ENCODE results near the gene KLHDC2. TPM values are rescaled to one million over a fixed set of nuclear protein-coding genes. Genes with fewer than 3 reads are reported as not detected.
A peak's percentile ranks its signal among the peaks of the same experiment; 100 is the strongest.
"Not testable (repeated sequence)": the region's sequence is repeated elsewhere in the genome, so short reads cannot be mapped to it uniquely, and the experiment has no call there.

KLHDC2 gene
- total RNA-seq, 2 experiments from 2014 or later, result 28.7 to 31.5 TPM

DNA sequence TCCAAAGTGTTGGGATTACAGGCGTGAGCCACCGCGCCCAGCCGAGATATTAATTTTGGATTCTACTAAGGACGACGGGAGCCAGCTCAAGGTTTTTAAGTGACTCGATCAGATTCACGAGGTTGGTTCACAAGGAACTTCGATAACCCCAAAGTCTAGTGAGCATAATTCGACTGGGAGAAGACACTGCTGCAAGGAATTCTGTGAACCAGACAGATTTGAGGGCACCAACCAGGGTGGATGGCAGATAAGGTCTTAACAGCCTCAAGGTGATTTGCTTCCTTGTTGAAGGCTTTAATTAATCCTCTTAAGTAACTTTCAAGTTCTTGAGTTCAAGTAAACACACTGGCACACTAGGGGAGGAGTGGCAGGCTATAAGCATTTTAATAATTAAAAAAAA is 1.1 kb upstream of the KLHDC2 start:
- ChIA-PET POLR2A (interaction anchor here (1.4 to 2.4 kb wide), 3 partner anchors 96 to 133 kb away, joined by 4 to 7 read pairs (median 5); partner anchors contain the start of gene DNAAF2), CTCF (interaction anchor here (0.6 to 4.7 kb wide), 10 partner anchors 14 to 523 kb away, joined by 3 to 24 read pairs (median 4); partner anchors contain the start of gene DNAAF2)
- peak overlapping the region; percentile 83 for H3K4me3 Mint-ChIP-seq
- H3K27ac Mint-ChIP-seq, result peak overlapping the region; percentile 99
- peaks cover 4% of the 10 kb centered on the region for H3K36me3 Mint-ChIP-seq (ENCODE audit: low read depth)
- no peaks in the 10 kb centered on the region for H3K27me3 Mint-ChIP-seq
- peaks cover 34% of the 10 kb centered on the region for H3K4me1 Mint-ChIP-seq
- H3K9me3 Mint-ChIP-seq, result no peaks in the 10 kb centered on the region
- no peak for DNase-seq

- peaks cover 34% of the 10 kb centered on the region for H3K4me1 Mint-ChIP-seq
- no peaks in the 10 kb centered on the region for H3K9me3 Mint-ChIP-seq
- DNase-seq, result no peak
- H3K4me3 Mint-ChIP-seq, result peak overlapping the region; percentile 83
- H3K27ac Mint-ChIP-seq, result peak overlapping the region; percentile 99
- CTCF ChIA-PET, result interaction anchor here (0.6 to 4.7 kb wide), 17 partner anchors 13 to 522 kb away, joined by 3 to 24 read pairs (median 4); partner anchors contain the start of genes DNAAF2 and NEMF
- POLR2A ChIA-PET, result interaction anchor here (1.3 to 2.4 kb wide), 4 partner anchors 85 to 133 kb away, joined by 4 to 7 read pairs (median 6); partner anchors contain the start of genes DNAAF2 and NEMF
- H3K27me3 Mint-ChIP-seq, result no peaks in the 10 kb centered on the region
- H3K36me3 Mint-ChIP-seq (ENCODE audit: low read depth), result peaks cover 4% of the 10 kb centered on the region
These were observed 733 bp upstream of the KLHDC2 start for GRCh38 chr14:49767270-49767570.

DNA sequence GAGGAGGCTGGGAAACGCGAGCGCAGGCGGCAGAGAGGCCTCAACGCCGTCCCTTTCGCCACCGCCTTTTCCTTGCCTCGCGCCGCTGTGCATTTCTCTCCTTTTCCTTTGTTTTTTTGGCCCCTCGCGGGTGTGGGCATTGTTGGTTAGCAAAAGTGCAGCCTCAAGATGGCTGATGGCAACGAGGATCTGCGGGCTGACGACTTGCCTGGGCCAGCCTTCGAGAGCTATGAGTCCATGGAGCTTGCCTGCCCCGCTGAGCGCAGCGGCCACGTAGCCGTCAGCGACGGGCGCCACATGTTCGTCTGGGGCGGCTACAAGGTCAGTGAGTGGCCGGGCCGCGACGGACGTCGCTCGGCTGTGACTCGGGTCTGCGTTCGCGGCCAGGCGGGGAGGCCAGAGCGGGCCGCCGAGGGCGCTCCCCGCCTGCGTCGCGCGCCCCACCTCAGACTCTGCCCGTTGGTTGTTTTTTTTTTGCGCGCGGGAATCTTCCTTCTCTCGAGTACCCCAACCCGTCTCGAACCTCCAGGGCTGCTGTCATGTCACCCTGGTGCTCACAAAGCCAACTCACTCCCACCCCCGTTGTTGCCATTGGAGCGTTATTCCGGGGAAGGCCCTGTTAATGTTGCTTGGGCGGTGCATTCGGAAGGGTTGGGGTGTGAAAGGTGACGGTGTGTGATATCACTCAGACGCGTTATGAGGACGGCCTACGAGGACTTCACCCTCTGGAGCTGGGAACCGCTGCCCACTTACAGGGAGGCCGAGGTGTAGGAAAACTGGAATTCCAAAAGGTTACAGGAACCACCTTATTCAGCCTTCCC is 558 bp downstream of the KLHDC2 start:
- Mint-ChIP-seq H3K4me3 (peak overlapping the region; percentile 92), H3K27ac (peak overlapping the region; percentile 99), H3K4me1 (peaks cover 36% of the 10 kb centered on the region), H3K9me3 (no peaks in the 10 kb centered on the region), H3K36me3 (ENCODE audit: low read depth) (peaks cover 4% of the 10 kb centered on the region), H3K27me3 (no peaks in the 10 kb centered on the region)
- CTCF ChIA-PET, result interaction anchor here (0.6 to 4.7 kb wide), 22 partner anchors 12 to 410 kb away, joined by 3 to 24 read pairs (median 4); partner anchors contain the start of genes DNAAF2, KLHDC1 and NEMF
- peak; percentile 77 for DNase-seq
- POLR2A ChIA-PET, result interaction anchor here (0.6 to 2.4 kb wide), 6 partner anchors 80 to 135 kb away, joined by 3 to 7 read pairs (median 4); partner anchors contain the start of genes DNAAF2, NEMF and POLE2

DNA sequence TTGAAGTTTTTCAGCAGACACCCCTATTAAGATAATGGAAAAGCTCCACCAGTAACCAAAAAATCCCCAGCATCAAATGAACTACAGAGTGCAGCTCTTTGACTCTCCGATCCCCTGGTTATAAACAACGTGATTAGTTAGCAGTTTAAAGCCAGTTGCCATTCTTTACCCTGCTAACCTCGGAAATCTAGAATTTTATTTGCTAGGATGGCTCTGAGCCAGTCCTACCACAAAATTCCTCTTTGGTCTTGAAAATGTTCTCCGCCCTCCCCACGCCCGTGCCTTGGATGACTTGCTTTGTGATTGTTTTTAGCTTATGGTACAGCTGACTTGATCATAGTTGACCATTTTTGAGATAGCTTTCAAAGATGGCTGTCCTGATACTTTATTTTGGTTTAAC is 1.2 kb downstream of the KLHDC2 start:
- H3K9me3 Mint-ChIP-seq, result no peaks in the 10 kb centered on the region
- peaks cover 4% of the 10 kb centered on the region for H3K36me3 Mint-ChIP-seq (ENCODE audit: low read depth)
- H3K27ac Mint-ChIP-seq, result peak overlapping the region; percentile 99
- no peaks in the 10 kb centered on the region for H3K27me3 Mint-ChIP-seq
- peaks cover 33% of the 10 kb centered on the region for H3K4me1 Mint-ChIP-seq
- ChIA-PET CTCF (interaction anchor here (0.6 to 4.7 kb wide), 7 partner anchors 11 to 178 kb away, joined by 3 to 24 read pairs (median 4); partner anchors contain the start of genes DNAAF2 and NEMF), POLR2A (interaction anchor here (2.4 kb wide), 1 partner anchor 135 kb away, joined by 5 read pairs; no protein-coding TSS in a partner anchor)
- no peak for DNase-seq
- peak overlapping the region; percentile 92 for H3K4me3 Mint-ChIP-seq

DNA sequence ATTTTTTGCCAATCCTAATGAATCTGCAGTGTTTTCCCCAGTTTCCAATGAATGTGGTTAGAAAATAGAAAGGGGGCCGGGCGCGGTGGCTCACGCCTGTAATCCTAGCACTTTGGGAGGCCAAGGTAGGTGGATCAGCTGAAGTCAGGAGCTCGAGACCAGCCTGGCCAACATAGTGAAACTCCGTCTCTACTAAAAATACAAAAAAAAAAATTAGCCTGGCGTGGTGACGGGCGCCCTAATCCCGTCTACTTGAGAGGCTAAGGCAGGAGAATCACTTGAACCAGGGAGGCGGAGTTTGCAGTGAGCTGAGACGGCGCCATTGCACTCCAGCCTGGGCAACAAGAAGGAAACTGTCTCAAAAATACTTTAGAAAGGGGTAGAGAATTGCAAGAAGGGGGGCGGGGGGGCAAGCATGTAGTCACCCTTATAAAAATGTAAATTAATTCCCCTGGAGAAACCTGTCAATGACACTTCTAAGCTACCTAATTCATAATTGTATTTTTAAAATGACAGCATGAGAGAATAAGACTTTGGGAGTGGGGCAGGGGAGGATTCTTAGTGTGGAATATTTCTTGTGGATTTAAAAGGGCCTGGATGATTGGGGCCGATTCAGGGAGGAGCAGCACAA is 1.7 kb downstream of the KLHDC2 start:
- H3K36me3 Mint-ChIP-seq (ENCODE audit: low read depth), result peaks cover 8% of the 10 kb centered on the region
- ChIA-PET POLR2A (interaction anchor here (0.6 kb wide), 1 partner anchor 184 kb away, joined by 3 read pairs; no protein-coding TSS in a partner anchor), CTCF (interaction anchor here (0.6 to 4.7 kb wide), 7 partner anchors 11 to 178 kb away, joined by 3 to 24 read pairs (median 4); partner anchors contain the start of gene DNAAF2)
- H3K27me3 Mint-ChIP-seq, result no peaks in the 10 kb centered on the region
- H3K4me1 Mint-ChIP-seq, result peaks cover 34% of the 10 kb centered on the region
- H3K27ac Mint-ChIP-seq, result peak overlapping the region; percentile 99
- no peak for DNase-seq
- no peaks in the 10 kb centered on the region for H3K9me3 Mint-ChIP-seq
- peak overlapping the region; percentile 92 for H3K4me3 Mint-ChIP-seq

- Mint-ChIP-seq H3K9me3 (no peaks in the 10 kb centered on the region), H3K27me3 (no peaks in the 10 kb centered on the region), H3K27ac (peak overlapping the region; percentile 66), H3K36me3 (ENCODE audit: low read depth) (peaks cover 13% of the 10 kb centered on the region), H3K4me3 (peak overlapping the region; percentile 38), H3K4me1 (peaks cover 38% of the 10 kb centered on the region)
- ChIA-PET POLR2A (interaction anchor here (0.6 kb wide), 1 partner anchor 185 kb away, joined by 3 read pairs; no protein-coding TSS in a partner anchor), CTCF (interaction anchor here (1.3 to 4.7 kb wide), 4 partner anchors 10 to 136 kb away, joined by 3 to 24 read pairs (median 10); partner anchors contain the start of gene DNAAF2)
- no peak for DNase-seq
These were observed 2.4 kb downstream of the KLHDC2 start for GRCh38 chr14:49770212-49770817.

- H3K4me1 Mint-ChIP-seq, result peaks cover 41% of the 10 kb centered on the region
- H3K27me3 Mint-ChIP-seq, POLR2A ChIA-PET, H3K9me3 Mint-ChIP-seq, H3K4me3 Mint-ChIP-seq, H3K27ac Mint-ChIP-seq, DNase-seq: not testable (repeated sequence)
- peaks cover 17% of the 10 kb centered on the region for H3K36me3 Mint-ChIP-seq (ENCODE audit: low read depth)
- CTCF ChIA-PET, result interaction anchor here (0.6 to 4.7 kb wide), 4 partner anchors 9 to 138 kb away, joined by 3 to 24 read pairs (median 12); partner anchors contain the start of gene DNAAF2
These were observed 3.7 kb downstream of the KLHDC2 start for GRCh38 chr14:49771691-49772090.

- H3K36me3 Mint-ChIP-seq (ENCODE audit: low read depth), result peaks cover 33% of the 10 kb centered on the region
- no peaks in the 10 kb centered on the region for H3K27me3 Mint-ChIP-seq
- peak overlapping the region; percentile 38 for H3K27ac Mint-ChIP-seq
- CTCF ChIA-PET, result interaction anchor here (0.6 kb wide), 1 partner anchor 65 kb away, joined by 3 read pairs; no protein-coding TSS in a partner anchor
- H3K4me1 Mint-ChIP-seq, result peaks cover 32% of the 10 kb centered on the region
- no peak overlapping the region for H3K4me3 Mint-ChIP-seq
- POLR2A ChIA-PET, result no interaction called here
- no peaks in the 10 kb centered on the region for H3K9me3 Mint-ChIP-seq
- no peak for DNase-seq
These were observed 6.2 kb downstream of the KLHDC2 start for GRCh38 chr14:49774106-49774505.

GRCh38 chr14:49778421-49778820 is 10.5 kb downstream of the KLHDC2 start:
- Mint-ChIP-seq H3K4me3 (no peak overlapping the region), H3K4me1 (peaks cover 11% of the 10 kb centered on the region), H3K9me3 (no peaks in the 10 kb centered on the region), H3K27ac (no peak overlapping the region), H3K27me3 (no peaks in the 10 kb centered on the region), H3K36me3 (ENCODE audit: low read depth) (peaks cover 55% of the 10 kb centered on the region)
- POLR2A ChIA-PET, result interaction anchor here (0.6 kb wide), 1 partner anchor 144 kb away, joined by 3 read pairs; no protein-coding TSS in a partner anchor
- CTCF ChIA-PET, result no interaction called here
- no peak for DNase-seq

DNA sequence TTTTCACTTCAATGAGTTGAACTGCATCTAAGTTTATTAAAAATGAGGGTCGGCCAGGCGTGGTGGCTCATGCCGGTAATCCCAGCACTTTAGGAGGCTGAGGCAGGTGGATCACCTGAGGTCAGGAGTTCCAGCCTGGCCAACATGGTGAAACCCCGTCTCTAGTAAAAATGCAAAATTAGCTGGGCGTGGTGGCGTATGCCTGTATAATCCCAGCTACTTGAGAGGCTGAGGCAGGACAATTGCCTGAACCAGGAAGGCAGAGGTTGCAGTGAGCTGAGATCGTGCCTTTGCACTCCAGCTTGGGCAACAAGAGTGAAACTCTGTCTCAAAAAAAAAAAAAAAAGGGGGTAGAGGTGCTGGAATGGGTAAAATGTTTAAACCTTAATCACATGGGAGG is 13.1 kb downstream of the KLHDC2 start:
- H3K9me3 Mint-ChIP-seq, H3K27ac Mint-ChIP-seq, DNase-seq, H3K4me1 Mint-ChIP-seq, H3K27me3 Mint-ChIP-seq, H3K4me3 Mint-ChIP-seq, POLR2A ChIA-PET: not testable (repeated sequence)
- H3K36me3 Mint-ChIP-seq (ENCODE audit: low read depth), result peaks cover 60% of the 10 kb centered on the region
- CTCF ChIA-PET, result interaction anchor here (0.6 to 3.4 kb wide), 5 partner anchors 12 to 64 kb away, joined by 3 to 24 read pairs (median 3); partner anchors contain the start of gene KLHDC2

DNA sequence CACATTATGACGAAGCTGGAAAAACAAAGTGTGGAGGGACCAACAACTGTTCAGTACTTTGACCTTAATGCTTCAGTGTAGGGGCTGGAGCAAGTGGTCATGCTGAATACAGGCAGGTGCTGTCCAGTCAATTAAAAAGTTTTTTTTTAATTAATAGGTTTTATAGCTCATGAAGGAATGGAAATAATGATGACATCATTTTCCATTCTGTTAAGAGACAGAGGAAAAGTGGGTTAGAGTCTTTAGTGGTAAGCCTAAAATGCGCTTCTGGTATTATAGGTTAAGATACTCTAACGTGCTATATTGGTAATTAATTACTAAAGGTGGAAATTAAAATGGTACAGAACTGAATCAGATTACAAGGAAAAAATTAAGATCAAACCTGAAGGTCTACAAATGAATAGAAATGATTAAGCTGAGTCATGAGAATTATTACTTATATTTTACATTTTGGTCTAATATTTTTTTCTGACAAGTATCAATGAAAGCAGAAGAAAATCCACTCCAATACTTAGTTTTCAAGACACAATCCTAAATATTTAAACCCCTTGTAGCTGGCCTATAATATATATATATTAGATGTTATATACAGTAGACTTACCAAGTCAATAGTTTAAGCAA is 15.6 kb downstream of the KLHDC2 start:
- Mint-ChIP-seq H3K4me1 (no peaks in the 10 kb centered on the region), H3K36me3 (ENCODE audit: low read depth) (peaks cover 62% of the 10 kb centered on the region), H3K9me3 (no peaks in the 10 kb centered on the region), H3K4me3 (no peak overlapping the region), H3K27ac (no peak overlapping the region), H3K27me3 (no peaks in the 10 kb centered on the region)
- ChIA-PET POLR2A (no interaction called here), CTCF (interaction anchor here (0.9 to 1.7 kb wide), 4 partner anchors 15 to 69 kb away, joined by 3 to 4 read pairs (median 3); partner anchors contain the start of gene NEMF)
- no peak for DNase-seq

GRCh38 chr14:49786315-49786714 is 18.4 kb downstream of the KLHDC2 start:
- Mint-ChIP-seq H3K4me1 (no peaks in the 10 kb centered on the region), H3K27me3 (no peaks in the 10 kb centered on the region), H3K4me3 (no peak overlapping the region), H3K27ac (no peak overlapping the region), H3K36me3 (ENCODE audit: low read depth) (peaks cover 62% of the 10 kb centered on the region), H3K9me3 (no peaks in the 10 kb centered on the region)
- ChIA-PET POLR2A (no interaction called here), CTCF (no interaction called here)
- no peak for DNase-seq
